ENCODE results near the gene DYNLRB2.

DYNLRB2 gene

GRCh38 chr16:80552277-80552676 lies 11.5 kb downstream of the DYNLRB2 start:
- no peak for DNase-seq (ENCODE audit: low spot score)

DNA sequence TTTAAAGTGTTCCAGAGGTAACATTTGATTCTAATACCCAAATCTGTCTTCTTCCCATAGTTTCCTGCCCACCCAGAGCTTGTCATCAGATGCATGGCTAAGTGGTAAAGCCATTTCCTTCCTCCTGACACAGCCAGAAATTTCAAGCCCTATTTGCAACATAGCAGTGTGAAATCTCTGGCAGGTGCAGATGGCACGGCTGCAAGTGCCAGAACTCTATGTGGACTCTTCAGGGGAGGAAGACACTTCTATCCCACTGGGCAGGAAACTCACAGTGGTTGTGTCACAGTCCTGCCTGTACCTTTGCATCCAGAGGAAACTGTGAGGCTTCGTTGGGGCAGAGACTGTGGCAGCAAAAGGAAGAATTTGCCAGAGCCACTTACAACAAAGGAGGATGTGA lies 13.2 kb downstream of the DYNLRB2 start:
- DNase-seq (ENCODE audit: low spot score) = no peak

DNA sequence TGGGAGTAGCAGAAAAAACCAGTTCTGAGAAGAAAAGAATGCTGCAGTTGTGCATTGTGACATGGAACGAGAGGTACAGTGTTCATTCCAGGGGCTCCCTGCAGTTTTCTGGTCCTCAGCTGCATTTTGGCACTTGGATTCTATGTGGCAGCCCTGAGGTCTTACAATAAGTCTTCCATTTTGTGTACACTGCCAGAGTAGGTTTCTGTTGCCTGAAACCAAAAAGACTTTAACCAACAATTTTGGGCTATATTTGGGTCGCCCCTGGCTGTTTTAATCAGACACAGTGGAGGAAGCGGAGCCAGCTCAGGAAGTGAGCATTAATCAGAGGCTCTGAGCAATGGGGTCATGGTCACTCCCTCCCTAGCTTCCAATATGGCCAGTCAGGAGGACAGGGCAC lies 15.7 kb downstream of the DYNLRB2 start:
- DNase-seq (ENCODE audit: low spot score) = no peak

DNA sequence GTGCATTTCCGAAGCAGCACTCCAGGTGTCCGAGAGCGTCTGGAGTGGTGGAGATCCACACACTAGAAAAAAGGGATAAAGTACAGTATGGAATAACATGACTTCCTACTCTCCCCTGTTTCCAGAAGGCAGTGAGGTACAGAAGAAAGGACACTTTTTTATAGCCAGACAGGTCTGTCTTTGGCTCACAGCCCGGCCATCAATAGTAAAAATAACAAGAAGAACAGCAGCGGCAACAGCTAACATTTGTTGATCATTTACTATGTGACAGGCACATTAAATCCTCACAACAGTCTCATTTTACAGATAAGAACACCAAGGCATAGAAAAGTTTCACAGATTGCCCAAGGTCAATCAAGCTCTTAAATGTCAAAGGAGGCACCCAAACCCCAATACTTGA lies 16.2 kb downstream of the DYNLRB2 start:
- no peak for DNase-seq (ENCODE audit: low spot score)

DNA sequence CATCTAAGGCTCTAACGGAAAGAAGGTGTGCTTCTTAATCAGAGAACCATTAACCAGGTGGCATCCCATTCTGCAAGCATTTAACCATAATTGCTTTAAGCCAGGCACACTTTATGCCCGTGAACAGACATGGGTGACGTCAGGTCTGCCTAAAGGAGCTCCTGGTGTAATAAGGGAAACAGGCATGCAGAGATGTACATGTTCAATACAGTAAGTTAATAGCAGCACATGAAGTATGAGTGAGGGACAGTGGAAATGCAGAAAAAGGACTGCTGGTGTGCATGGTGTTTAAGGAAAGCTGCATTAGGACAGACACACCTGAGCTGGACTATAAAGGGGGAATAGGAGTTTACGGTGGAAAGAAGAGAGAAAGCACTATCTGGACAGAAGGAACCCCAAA lies 18.6 kb downstream of the DYNLRB2 start:
- DNase-seq (ENCODE audit: low spot score) = no peak

GRCh38 chr16:80563066-80563465 lies 22.3 kb downstream of the DYNLRB2 start:
- no peak for DNase-seq (ENCODE audit: low spot score)

- no peak for DNase-seq (ENCODE audit: low spot score)
Measured at GRCh38 chr16:80564394-80564793, 23.6 kb downstream of the DYNLRB2 start.

- no peak for DNase-seq (ENCODE audit: low spot score)
Measured at GRCh38 chr16:80569440-80570105, 28.8 kb downstream of the DYNLRB2 start.

- no peak for DNase-seq (ENCODE audit: low spot score)
Measured at GRCh38 chr16:80570106-80570478, 29.3 kb downstream of the DYNLRB2 start.

DNA sequence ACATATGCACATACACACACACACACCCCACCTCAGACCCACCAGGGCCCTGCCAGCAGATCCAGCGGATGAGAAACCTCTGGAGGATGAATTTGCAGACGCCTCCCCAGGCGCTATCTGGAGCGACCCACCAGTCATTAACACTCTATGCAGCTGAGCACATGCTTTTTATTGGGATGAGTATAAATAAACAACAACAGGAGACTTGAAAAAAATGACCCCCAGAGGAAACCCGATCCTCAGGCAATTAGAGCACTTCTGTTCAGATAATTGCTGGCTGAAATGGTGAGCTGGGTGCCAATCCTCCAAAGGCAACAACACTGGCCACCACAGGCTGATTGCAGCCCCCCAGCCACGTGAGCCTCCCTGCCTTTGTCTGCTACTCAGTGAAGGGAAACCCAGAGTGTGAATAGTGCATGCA lies 32.9 kb downstream of the DYNLRB2 start:
- no peak for DNase-seq (ENCODE audit: low spot score)

DNA sequence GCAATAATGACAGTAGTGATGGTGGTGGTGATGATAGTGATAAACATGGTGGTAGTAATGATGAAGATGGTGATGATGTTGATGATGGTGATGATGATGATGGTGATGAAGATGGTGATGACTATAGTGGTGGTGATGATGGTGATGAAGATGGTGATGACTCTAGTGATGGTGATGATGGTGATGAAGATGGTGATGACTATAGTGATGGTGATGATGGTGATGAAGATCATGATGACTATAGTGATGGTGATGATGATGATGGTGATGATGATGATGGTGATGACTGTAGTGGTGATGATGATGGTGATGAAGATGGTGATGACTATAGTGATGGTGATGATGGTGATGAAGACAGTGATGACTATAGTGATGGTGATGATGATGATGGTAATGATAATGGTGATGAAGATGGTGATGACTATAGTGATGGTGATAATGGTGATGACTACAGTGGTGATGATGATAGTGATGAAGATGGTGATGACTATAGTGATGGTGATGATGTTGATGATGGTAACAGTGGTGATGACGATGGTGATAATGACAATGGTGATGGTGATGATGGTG lies 35.6 kb downstream of the DYNLRB2 start:
- no peak for DNase-seq (ENCODE audit: low spot score)

DNA sequence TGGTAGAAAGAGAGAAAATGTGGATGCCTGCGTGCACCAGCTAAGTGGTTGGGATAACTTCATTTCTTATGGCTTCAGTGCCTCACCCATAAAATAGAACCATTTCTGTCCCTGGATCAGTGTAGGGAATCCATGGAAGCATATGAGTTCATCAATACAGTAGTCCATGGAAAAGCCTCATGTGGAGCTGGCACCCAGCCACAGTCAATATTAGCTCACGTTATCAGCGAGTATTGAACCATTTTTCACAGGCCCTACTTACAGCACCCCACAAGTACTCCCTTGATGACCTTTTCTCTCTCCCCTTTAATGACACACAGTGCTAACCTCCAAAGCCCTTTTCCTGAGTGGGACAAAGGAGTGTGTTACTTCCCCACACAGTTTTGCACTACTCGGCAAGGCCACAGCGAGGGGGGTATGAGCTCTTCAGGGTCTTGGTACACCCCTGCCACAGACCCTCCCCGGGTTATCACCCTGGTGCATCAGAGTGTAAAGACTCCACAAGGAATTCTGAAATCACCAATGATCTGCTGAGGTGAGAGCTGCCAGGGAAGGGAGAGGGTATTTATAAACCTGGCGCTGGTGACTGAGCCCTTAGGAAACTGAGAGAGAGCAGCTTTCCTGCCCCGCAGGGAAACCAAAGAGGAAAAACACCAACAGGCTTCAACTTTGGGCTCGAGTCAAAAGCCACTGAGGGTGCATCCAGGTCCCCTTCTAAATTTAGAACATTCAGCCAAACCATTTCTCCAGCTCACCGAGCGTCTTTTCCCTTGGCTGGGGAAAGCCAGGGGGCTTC lies 36.9 kb downstream of the DYNLRB2 start:
- no peak for DNase-seq (ENCODE audit: low spot score)

DNA sequence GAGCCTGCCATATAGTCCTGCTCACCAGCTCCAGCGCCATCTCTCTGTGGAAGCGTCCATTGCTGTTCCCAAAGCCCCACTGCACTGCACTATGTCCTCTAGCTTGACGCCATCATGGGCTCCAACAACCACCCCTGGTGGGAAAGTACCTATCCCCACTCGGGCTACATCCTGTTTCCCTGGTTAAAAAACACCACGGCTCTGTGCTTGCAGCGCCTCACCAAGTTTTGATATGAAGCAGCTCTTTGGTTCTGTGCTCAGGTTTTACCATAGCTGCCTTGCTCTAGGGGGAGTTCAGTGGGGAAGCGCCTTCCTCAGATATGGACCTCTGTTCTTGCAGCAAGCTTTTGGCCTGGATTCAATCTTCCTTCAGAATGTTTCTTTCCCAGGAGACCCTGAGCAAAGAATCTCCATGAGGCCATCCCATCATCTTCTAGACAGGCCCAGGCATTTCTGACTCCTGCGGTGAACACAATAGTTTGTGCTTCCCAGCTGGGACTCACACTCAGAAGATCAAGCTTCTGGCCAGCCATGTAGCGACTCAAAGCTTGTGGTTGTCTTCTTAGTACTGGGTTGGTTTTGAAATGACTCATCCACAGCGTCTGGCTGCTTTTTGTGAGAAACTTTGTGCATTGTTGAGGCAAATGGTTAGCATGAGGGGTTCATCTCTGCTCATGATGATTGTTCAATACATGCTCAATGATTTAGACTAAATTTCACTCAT lies 39.5 kb downstream of the DYNLRB2 start:
- DNase-seq (ENCODE audit: low spot score) = no peak

DNA sequence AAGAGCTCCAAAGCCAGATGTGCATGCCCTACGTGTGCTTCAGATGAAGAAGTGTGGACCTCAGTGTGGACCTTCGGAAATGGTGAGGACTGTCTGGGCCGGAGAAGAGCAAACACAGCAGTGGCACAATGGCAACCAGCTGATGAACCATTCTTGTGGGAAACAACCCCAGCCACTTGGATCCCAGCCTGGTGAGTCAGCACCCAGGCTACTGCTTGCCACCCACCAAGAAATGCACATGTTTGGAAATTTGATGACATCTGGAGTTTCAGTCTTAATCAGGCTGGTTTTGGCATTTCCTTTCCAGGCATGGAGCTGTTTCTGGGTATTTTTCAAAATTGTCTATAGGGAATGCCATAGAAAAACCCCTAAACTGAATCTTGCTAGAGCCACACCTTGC lies 42.7 kb downstream of the DYNLRB2 start:
- no peak for DNase-seq (ENCODE audit: low spot score)

GRCh38 chr16:80585764-80586163 lies 45.0 kb downstream of the DYNLRB2 start:
- no peak for DNase-seq (ENCODE audit: low spot score)

DNA sequence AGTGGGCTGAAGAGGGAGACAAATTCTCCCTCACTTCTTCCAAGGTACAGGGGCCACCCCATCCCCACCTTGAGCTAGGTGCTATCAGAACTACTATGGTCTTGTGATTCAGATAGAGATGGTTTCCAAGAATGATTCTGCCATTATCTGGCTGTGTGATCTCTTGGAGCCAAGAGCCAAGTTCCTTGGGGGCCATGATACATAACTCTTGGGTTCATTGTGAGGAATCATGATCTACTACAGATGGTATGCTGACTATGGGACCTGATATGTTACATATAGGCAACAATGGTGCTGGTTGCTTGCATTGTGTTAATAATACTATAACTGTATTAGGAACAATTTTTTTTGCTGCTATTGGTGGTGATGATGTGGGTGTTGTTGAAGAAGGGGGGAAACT lies 45.7 kb downstream of the DYNLRB2 start:
- DNase-seq (ENCODE audit: low spot score) = no peak

DNA sequence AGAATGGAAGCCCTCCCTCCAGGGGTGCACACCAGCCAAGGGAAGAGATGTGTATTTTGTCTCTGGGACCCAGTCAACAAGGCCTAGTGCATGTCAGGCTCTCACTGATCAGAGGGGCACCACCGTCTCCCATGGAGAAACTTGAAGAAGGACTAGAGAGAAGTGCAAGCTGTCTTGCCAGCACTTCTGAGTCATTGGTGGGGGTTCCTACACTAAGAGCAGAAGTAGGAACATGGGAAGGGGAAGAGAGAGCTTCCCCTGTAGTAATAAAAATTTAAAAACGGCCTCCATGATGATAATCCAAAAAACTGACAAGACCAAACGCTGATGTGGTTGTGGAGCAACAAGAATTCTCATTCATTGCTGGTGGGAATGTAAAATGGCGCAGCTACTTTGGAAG lies 46.3 kb downstream of the DYNLRB2 start:
- no peak for DNase-seq (ENCODE audit: low spot score)

DNA sequence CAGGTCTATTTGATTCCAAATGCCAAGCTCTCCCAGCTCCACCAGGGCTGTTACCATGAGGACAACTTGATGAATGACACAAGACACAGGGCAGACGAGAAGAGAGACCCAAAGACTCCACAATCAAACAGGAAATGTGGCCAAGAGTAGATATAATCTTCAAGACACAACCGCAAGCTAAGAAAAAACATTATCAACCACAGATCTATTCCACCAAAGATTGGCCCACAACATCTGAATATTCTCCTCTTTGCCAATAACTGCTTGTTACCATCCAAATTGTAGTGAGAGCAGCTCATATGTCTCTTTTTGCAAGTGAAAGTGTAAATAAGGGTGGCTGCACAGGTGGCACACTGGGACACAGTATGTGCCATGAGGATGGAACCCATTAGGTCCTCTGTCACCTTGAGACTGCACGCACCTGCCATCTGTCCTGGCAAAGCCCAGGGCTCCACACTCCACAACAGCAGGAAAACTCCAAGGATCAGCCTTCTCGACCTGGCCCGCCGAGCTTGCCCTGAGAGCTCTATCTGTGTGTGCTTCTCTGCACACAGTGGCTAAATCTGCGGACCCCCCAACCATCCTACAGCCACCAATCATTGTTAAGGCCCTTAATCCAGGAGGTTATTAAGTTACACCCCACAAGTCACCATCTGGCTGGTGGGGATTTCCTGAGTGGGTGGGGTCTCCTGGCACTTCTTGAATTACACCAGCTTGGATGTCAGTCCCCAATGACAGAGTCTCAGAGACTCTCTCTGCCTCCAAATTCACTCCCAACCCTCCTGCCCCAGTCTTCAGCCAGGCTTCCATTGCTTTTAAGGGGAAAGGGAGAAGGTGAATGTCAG lies 50.5 kb downstream of the DYNLRB2 start:
- DNase-seq (ENCODE audit: low spot score) = no peak

- DNase-seq (ENCODE audit: low spot score) = no peak
Measured at GRCh38 chr16:80592273-80592672, 51.5 kb downstream of the DYNLRB2 start.

GRCh38 chr16:80594756-80595155 lies 54.0 kb downstream of the DYNLRB2 start:
- DNase-seq (ENCODE audit: low spot score) = no peak

GRCh38 chr16:80596507-80597207 lies 55.9 kb downstream of the DYNLRB2 start:
- no peak for DNase-seq (ENCODE audit: low spot score)
